SU-DHL-6 (cell line): ENCODE data around the gene CCDC80.

Source experiments
- H2AFZ ChIP-seq: fragments of 200-600 bp; sonication (generic); 2 replicates; pipeline ENCODE4 v1.6.1; 2014; ENCODE audit warnings: low read depth, mild to moderate bottlenecking, moderate library complexity, mixed read lengths, antibody characterized with exemption, low read length; ENCODE audit not compliant: severe bottlenecking
- H3F3A ChIP-seq: fragments of 200-600 bp; shearing (Covaris generic); 2 replicates; pipeline ENCODE4 v1.6.0; 2016; ENCODE audit warnings: antibody characterized with exemption, mild to moderate bottlenecking; ENCODE audit not compliant: insufficient read depth
- H3K27ac ChIP-seq: fragments of 200-600 bp; sonication (generic); 2 replicates; pipeline ENCODE4 v1.5.1; 2016; ENCODE audit warnings: low read depth, mild to moderate bottlenecking, low read length, moderate library complexity, mixed read lengths
- H3K27me3 ChIP-seq: fragments of 200-600 bp; sonication (generic), shearing (Covaris generic); 2 replicates; pipeline ENCODE4 v1.6.0; 2014; ENCODE audit warnings: mild to moderate bottlenecking, low read length
- H3K36me3 ChIP-seq: fragments of 200-600 bp; sonication (generic); 2 replicates; pipeline ENCODE4 v1.6.1; 2014; ENCODE audit warnings: mild to moderate bottlenecking, low read length, mixed read lengths
- H3K4me2 ChIP-seq: fragments of 300-600, 200-600 bp; shearing (Covaris generic), sonication (generic); 2 replicates; pipeline ENCODE4 v1.6.0; 2014; ENCODE audit warnings: low read length, low read depth, mild to moderate bottlenecking; ENCODE audit not compliant: poor library complexity, severe bottlenecking
- H3K4me3 ChIP-seq: fragments of 200-600 bp; sonication (generic); 2 replicates; pipeline ENCODE4 v1.5.1; 2014; ENCODE audit warnings: antibody characterized with exemption, low read length, mild to moderate bottlenecking, mixed read lengths; ENCODE audit not compliant: insufficient read depth, poor library complexity, severe bottlenecking
- H3K79me2 ChIP-seq: fragments of 200-600 bp; sonication (generic); 2 replicates; pipeline ENCODE4 v1.6.1; 2014; ENCODE audit warnings: mild to moderate bottlenecking, low read length, moderate library complexity; ENCODE audit not compliant: insufficient read depth
- H3K9ac ChIP-seq: fragments of 200-600 bp; sonication (generic); 2 replicates; pipeline ENCODE4 v1.7.0; 2014; ENCODE audit warnings: mild to moderate bottlenecking, low read length
- H3K9me2 ChIP-seq: fragments of 200-600 bp; sonication (generic); replicated peaks from 2 replicates; pipeline ENCODE4 v1.6.1; 2014; ENCODE audit warnings: low read length; ENCODE audit not compliant: insufficient read depth
- H3K9me3 ChIP-seq: fragments of 200-600 bp; sonication (generic); 2 replicates; pipeline ENCODE4 v1.6.1; 2014; ENCODE audit warnings: low read length, mixed read lengths; ENCODE audit not compliant: insufficient read depth
- H4K20me1 ChIP-seq: fragments of 200-600 bp; sonication (generic); 2 replicates; pipeline ENCODE4 v1.6.1; 2014; ENCODE audit warnings: low read depth, mild to moderate bottlenecking, antibody characterized with exemption, low read length, moderate library complexity, mixed read lengths
- EZH2phosphoT487 ChIP-seq: fragments of 200-600 bp; sonication (generic), shearing (Covaris generic); conservative IDR thresholded peaks from 2 replicates; pipeline ENCODE4 v1.6.1; 2018; ENCODE audit warnings: mild to moderate bottlenecking, antibody characterized with exemption, low read length, moderate library complexity, mixed read lengths
- TF ChIP-seq, protein P1 (sequence below): fragments of 200-600 bp; sonication (generic); IDR thresholded peaks from one replicate; pipeline ENCODE4 v1.5.1; 2017; ENCODE audit warnings: antibody characterized with exemption, mild to moderate bottlenecking, low read length, moderate library complexity; ENCODE audit not compliant: insufficient read depth, poor library complexity, severe bottlenecking

CCDC80 gene

DNA sequence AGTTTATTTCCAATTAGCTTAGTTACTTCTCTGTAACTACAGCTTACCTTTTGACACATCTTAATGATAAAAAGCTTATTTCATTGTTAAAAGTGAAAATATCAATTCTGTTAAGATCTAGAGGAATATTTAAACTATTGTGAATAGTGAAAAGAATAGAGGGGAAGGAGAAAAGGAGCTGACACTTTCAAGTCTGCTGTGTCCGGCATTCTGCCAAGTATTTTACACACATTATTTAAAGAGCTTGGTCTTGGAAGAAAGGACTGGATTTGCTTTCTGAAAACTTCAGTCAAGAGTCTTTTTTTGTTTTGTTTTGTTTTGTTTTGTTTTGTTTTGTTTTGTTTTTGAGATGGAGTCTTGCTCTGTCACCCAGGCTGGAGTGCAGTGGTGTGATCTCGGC is 34.8 kb downstream of the CCDC80 start:
- H3K9me2 ChIP-seq, result no peaks in the 10 kb centered on the region
- H3K9ac ChIP-seq, result no peak overlapping the region
- TF ChIP-seq, protein P1, sequence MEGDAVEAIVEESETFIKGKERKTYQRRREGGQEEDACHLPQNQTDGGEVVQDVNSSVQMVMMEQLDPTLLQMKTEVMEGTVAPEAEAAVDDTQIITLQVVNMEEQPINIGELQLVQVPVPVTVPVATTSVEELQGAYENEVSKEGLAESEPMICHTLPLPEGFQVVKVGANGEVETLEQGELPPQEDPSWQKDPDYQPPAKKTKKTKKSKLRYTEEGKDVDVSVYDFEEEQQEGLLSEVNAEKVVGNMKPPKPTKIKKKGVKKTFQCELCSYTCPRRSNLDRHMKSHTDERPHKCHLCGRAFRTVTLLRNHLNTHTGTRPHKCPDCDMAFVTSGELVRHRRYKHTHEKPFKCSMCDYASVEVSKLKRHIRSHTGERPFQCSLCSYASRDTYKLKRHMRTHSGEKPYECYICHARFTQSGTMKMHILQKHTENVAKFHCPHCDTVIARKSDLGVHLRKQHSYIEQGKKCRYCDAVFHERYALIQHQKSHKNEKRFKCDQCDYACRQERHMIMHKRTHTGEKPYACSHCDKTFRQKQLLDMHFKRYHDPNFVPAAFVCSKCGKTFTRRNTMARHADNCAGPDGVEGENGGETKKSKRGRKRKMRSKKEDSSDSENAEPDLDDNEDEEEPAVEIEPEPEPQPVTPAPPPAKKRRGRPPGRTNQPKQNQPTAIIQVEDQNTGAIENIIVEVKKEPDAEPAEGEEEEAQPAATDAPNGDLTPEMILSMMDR, result no peak
- no peak for TF ChIP-seq EZH2phosphoT487
- H3F3A ChIP-seq, result no peaks in the 10 kb centered on the region
- H3K9me3 ChIP-seq, result no peaks in the 10 kb centered on the region
- H3K27ac ChIP-seq, result no peak overlapping the region
- no peaks in the 10 kb centered on the region for H4K20me1 ChIP-seq
- H3K4me2 ChIP-seq, result no peak overlapping the region
- no peaks in the 10 kb centered on the region for H3K36me3 ChIP-seq
- no peak overlapping the region for H3K4me3 ChIP-seq
- H2AFZ ChIP-seq, result no peak overlapping the region
- H3K79me2 ChIP-seq, result no peaks in the 10 kb centered on the region
- H3K27me3 ChIP-seq, result no peaks in the 10 kb centered on the region

DNA sequence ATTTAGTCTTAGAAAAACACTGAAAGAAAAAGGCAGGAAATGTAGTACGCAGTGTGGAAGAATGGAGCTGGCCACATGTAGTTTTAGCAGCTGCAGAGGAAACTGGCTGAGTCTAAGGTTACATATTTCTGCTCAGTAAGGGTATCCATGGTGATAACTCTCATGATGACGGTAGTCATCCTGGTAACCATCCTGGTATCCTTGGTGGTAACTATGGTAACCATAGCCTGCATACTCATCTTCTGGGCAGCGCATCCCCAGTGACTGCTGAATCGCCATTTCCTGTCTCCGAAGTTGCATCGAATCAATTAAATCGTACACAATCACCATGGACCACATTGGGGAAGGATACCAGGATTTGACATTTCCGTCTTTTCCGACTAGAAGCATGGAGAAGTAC is 35.7 kb downstream of the CCDC80 start:
- no peaks in the 10 kb centered on the region for H3K27me3 ChIP-seq
- no peak overlapping the region for H3K4me2 ChIP-seq
- no peak overlapping the region for H3K9ac ChIP-seq
- H3K4me3 ChIP-seq, result no peak overlapping the region
- TF ChIP-seq, protein P1, result no peak
- TF ChIP-seq EZH2phosphoT487, result no peak
- H3K9me3 ChIP-seq, result no peaks in the 10 kb centered on the region
- H3K27ac ChIP-seq, result no peak overlapping the region
- H3K9me2 ChIP-seq, result no peaks in the 10 kb centered on the region
- no peaks in the 10 kb centered on the region for H3K79me2 ChIP-seq
- no peaks in the 10 kb centered on the region for H3F3A ChIP-seq
- H4K20me1 ChIP-seq, result no peaks in the 10 kb centered on the region
- no peaks in the 10 kb centered on the region for H3K36me3 ChIP-seq
- H2AFZ ChIP-seq, result no peak overlapping the region

DNA sequence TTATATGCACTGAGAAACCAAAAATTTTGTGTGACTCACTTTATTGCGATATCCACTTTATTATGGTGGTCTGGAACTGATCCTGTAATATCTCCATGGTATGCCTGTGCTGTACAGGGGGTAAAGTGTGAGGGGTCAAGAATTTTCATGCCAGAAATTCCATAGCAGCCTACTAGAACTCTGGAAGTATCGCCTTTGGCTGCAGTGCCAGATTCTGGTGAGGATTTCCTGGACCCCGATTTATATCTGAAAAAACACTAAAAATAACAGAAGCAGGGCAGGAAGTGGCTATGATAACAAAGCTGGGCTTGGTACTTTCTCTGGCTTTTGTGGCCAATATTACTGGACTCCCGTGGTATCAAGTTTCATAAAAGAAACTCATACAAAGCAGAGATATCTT is 36.4 kb downstream of the CCDC80 start:
- Histone ChIP-seq H3K9ac (no peak overlapping the region), H4K20me1 (no peaks in the 10 kb centered on the region), H2AFZ (no peak overlapping the region), H3K27ac (no peak overlapping the region), H3K27me3 (no peaks in the 10 kb centered on the region), H3F3A (no peaks in the 10 kb centered on the region), H3K79me2 (no peaks in the 10 kb centered on the region), H3K4me2 (no peak overlapping the region), H3K4me3 (no peak overlapping the region), H3K9me2 (no peaks in the 10 kb centered on the region), H3K9me3 (no peaks in the 10 kb centered on the region), H3K36me3 (no peaks in the 10 kb centered on the region)
- no peak for TF ChIP-seq EZH2phosphoT487
- TF ChIP-seq, protein P1, result no peak
